Naive thymus-derived CD4-positive, alpha-beta T cell (primary cell): ENCODE data around the gene VAT1L. TPM values are rescaled to one million over a fixed set of nuclear protein-coding genes. Genes with fewer than 3 reads are reported as not detected.

Experiments used
- ATAC-seq: fragments of 150-1000 bp; cut with Tn5 transposase; 2 replicates; pipeline ENCODE4 v1.10.0; 2021; ENCODE audit warnings: mild to moderate bottlenecking, moderate library complexity
- CTCF ChIA-PET: fragments of 350-600 bp; sonication (Branson Sonifier 250); formaldehyde crosslinking; loops from one replicate; lab custom pipeline; 2021; ENCODE audit warnings: antibody characterized with exemption; lab: Charles Lee
- POLR2A ChIA-PET: fragments of 350-600 bp; sonication (Branson Sonifier 250); formaldehyde crosslinking; loops from one replicate; lab custom pipeline; 2021; ENCODE audit warnings: antibody characterized with exemption, inconsistent platforms; lab: Charles Lee
- DNase-seq, 9 donors: peaks; one replicate each; pipeline versions ENCODE4 v3.0.0 to v3.0.0-alpha.2; 2020 to 2022; ENCODE audit warnings: mixed read lengths in 1 of 9
- H3K27ac ChIP-seq: one replicate; pipeline ENCODE4 v1.7.0; 2013; ENCODE audit warnings: mild to moderate bottlenecking, low read depth, low read length, moderate library complexity
- H3K27me3 ChIP-seq, 2 donors: one replicate each; pipeline ENCODE4 v1.7.0; 2013; ENCODE audit warnings: low read length in 2 of 2, mild to moderate bottlenecking in 2 of 2, moderate library complexity in 2 of 2; ENCODE audit not compliant: control insufficient read depth in 2 of 2, insufficient read depth in 2 of 2
- H3K36me3 ChIP-seq, 3 experiments: 1 replicate in 2 of 3; 2 replicates in 1 of 3; pipeline ENCODE4 v1.7.0; 2013; ENCODE audit warnings: low read length in 3 of 3, mild to moderate bottlenecking in 3 of 3, moderate library complexity in 1 of 3; ENCODE audit not compliant: insufficient read depth in 3 of 3, control insufficient read depth in 2 of 3
- H3K4me1 ChIP-seq, 2 donors: one replicate each; pipeline ENCODE4 v1.7.0; 2013; ENCODE audit warnings: low read length in 2 of 2, mild to moderate bottlenecking in 2 of 2, moderate library complexity in 1 of 2; ENCODE audit not compliant: control insufficient read depth in 2 of 2, insufficient read depth in 2 of 2
- H3K4me3 ChIP-seq: 2 replicates; pipeline ENCODE4 v1.7.0; 2013; ENCODE audit warnings: mild to moderate bottlenecking, low read length
- H3K9me3 ChIP-seq, 3 experiments: 1 replicate in 2 of 3; 2 replicates in 1 of 3; pipeline ENCODE4 v1.7.0; 2013; ENCODE audit warnings: low read length in 3 of 3; ENCODE audit not compliant: control insufficient read depth in 2 of 3
- H3K27ac Mint-ChIP-seq, 9 donors: one replicate each; pipeline ENCODE4 v1.8.0; 2020 to 2022; ENCODE audit warnings: mixed read lengths in 9 of 9, mild to moderate bottlenecking in 8 of 9, moderate library complexity in 5 of 9, inconsistent platforms in 2 of 9
- H3K27me3 Mint-ChIP-seq, 5 donors: one replicate each; pipeline ENCODE4 v1.8.0; 2021 to 2022; ENCODE audit warnings: mixed read lengths in 5 of 5, mild to moderate bottlenecking in 1 of 5
- H3K36me3 Mint-ChIP-seq, 5 donors: one replicate each; pipeline ENCODE4 v1.8.0; 2020 to 2022; ENCODE audit warnings: mixed read lengths in 5 of 5, mild to moderate bottlenecking in 3 of 5, inconsistent platforms in 1 of 5
- H3K4me1 Mint-ChIP-seq, 7 donors: one replicate each; pipeline ENCODE4 v1.8.0; 2020 to 2022; ENCODE audit warnings: mixed read lengths in 7 of 7, mild to moderate bottlenecking in 3 of 7, inconsistent platforms in 1 of 7
- H3K4me3 Mint-ChIP-seq, 10 donors: one replicate each; pipeline ENCODE4 v1.8.0; 2020 to 2022; ENCODE audit warnings: mild to moderate bottlenecking in 10 of 10, mixed read lengths in 10 of 10, moderate library complexity in 6 of 10, inconsistent platforms in 2 of 10
- H3K9me3 Mint-ChIP-seq, 11 donors: one replicate each; pipeline ENCODE4 v1.8.0; 2020 to 2022; ENCODE audit warnings: mixed read lengths in 11 of 11, mild to moderate bottlenecking in 4 of 11, inconsistent platforms in 1 of 11, moderate library complexity in 1 of 11
- intact Hi-C, 2 donors: fragments of 100-400 bp; cut with micrococcal nuclease; formaldehyde crosslinking; loops; one replicate each; pipeline ENCODE4 v1.15.1; 2023
- polyA plus RNA-seq, 2 donors: library from polyadenylated mRNA; unstranded; fragments of 300-500 nt; fragmentation: Illumina TruSeq; gene quantifications; one replicate each; pipeline ENCODE4 v1.2.3, GENCODE V29; 2021
- total RNA-seq, 6 experiments: library from RNA in 5 of 6; stranded (reverse) in 5 of 6; gene quantifications; 1 replicate in 5 of 6; 2 replicates in 1 of 6; pipeline ENCODE4 v1.2.3 and lab custom pipeline; 2021 to 2026

VAT1L gene
- total and polyA plus RNA-seq, 7 experiments from 2014 or later = not detected

- H3K4me3 ChIP-seq = no peak overlapping the region
- H3K9me3 Mint-ChIP-seq = no peaks in the 10 kb centered on the region
- no peaks in the 10 kb centered on the region for H3K9me3 ChIP-seq
- H3K36me3 ChIP-seq = no peaks in the 10 kb centered on the region
- H3K4me1 Mint-ChIP-seq = no peaks in the 10 kb centered on the region
- H3K4me3 Mint-ChIP-seq = no peak overlapping the region
- H3K27ac ChIP-seq = no peak overlapping the region
- intact Hi-C loops = no loop called here
- CTCF ChIA-PET = no interaction called here
- no peaks in the 10 kb centered on the region for H3K4me1 ChIP-seq
- POLR2A ChIA-PET = no interaction called here
- no peak overlapping the region for H3K27ac Mint-ChIP-seq
- no peaks in the 10 kb centered on the region for H3K36me3 Mint-ChIP-seq
- ATAC-seq (no peak), DNase-seq (no peak)
- no peaks in the 10 kb centered on the region for H3K27me3 ChIP-seq
- peaks cover 0 to 27% (median 20%) of the 10 kb centered on the region in 5 donors for H3K27me3 Mint-ChIP-seq
These were observed 140.6 kb downstream of the VAT1L start for GRCh38 chr16:77929004-77929403.

DNA sequence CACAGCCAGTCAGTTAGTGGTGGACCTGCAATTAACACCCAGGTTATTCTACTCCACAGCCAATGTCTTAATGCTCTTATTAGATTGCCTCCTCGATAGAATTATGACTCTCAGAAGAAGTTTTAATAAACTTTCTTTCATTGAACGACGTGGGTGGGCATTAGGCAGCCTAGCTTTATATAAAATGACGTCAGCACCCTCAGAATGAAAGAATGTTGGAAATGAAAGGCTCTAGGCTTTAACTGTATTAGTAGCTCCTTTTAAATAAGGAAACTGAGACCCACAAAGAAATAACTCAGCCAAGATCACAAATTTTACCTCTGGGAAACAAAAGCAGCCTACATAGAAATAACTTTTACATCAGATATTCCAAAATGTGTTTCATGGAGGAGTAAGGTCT lies 142.7 kb downstream of the VAT1L start:
- no peak for ATAC-seq
- ChIA-PET CTCF (interaction anchor here (0.8 kb wide), 1 partner anchor 56 kb away, joined by 4 read pairs; no protein-coding TSS in a partner anchor), POLR2A (no interaction called here)
- intact Hi-C loops = no loop called here
- Histone ChIP-seq H3K9me3 (no peaks in the 10 kb centered on the region), H3K36me3 (no peaks in the 10 kb centered on the region), H3K27me3 (no peaks in the 10 kb centered on the region), H3K27ac (no peak overlapping the region), H3K4me3 (no peak overlapping the region), H3K4me1 (no peaks in the 10 kb centered on the region)
- Mint-ChIP-seq H3K27ac (no peak overlapping the region), H3K4me3 (no peak overlapping the region), H3K27me3 (peaks cover 0 to 36% (median 19%) of the 10 kb centered on the region in 5 donors), H3K36me3 (no peaks in the 10 kb centered on the region), H3K4me1 (no peaks in the 10 kb centered on the region), H3K9me3 (no peaks in the 10 kb centered on the region)
- DNase-seq = no peak

DNA sequence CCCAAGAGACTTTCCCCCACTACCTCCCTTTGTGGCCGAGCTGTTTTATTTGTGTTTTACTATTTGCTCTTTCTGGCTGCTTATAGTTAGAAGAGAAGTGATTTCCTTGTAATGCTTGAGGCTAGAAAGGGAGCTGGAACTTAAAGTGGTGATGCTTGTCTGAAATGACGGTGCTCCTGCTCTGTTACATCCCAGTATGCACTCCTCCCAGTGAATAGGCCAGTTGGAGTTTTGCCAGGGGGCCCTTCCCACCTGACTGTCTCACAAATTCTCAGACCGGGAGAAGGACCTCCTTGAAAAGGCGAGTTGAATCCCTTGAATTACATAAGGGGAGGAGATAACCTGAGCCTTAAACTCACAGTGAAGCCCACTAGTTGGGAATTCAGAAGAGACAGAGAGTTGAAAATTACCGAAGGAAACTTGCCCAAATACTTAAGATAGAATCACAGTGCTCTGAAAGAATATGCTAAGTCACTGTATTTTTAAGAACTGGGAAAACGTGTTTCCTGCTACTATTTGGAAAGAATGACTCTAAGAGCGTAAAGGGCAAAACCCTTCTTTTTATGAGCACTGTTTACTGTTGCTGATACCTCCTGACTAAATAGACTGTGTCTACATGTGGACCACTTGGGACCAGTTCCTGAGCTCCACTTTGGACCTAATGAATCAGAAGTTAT lies 149.2 kb downstream of the VAT1L start:
- Mint-ChIP-seq H3K36me3 (no peaks in the 10 kb centered on the region), H3K27ac (no peak overlapping the region), H3K4me1 (no peaks in the 10 kb centered on the region), H3K4me3 (no peak overlapping the region), H3K27me3 (peaks cover 5 to 39% (median 26%) of the 10 kb centered on the region in 5 donors), H3K9me3 (peaks cover 0 to 9% (median 3%) of the 10 kb centered on the region in 11 donors)
- Histone ChIP-seq H3K36me3 (no peaks in the 10 kb centered on the region), H3K4me3 (no peak overlapping the region), H3K27me3 (no peaks in the 10 kb centered on the region), H3K27ac (no peak overlapping the region), H3K9me3 (no peaks in the 10 kb centered on the region), H3K4me1 (no peaks in the 10 kb centered on the region)
- ChIA-PET CTCF (no interaction called here), POLR2A (no interaction called here)
- ATAC-seq (no peak), DNase-seq (no peak)
- intact Hi-C loops = no loop called here

GRCh38 chr16:77938913-77939312 lies 150.5 kb downstream of the VAT1L start:
- Histone ChIP-seq H3K36me3 (no peaks in the 10 kb centered on the region), H3K27ac (no peak overlapping the region), H3K4me1 (no peaks in the 10 kb centered on the region), H3K4me3 (no peak overlapping the region), H3K27me3 (no peaks in the 10 kb centered on the region), H3K9me3 (no peaks in the 10 kb centered on the region)
- no peaks in the 10 kb centered on the region for H3K36me3 Mint-ChIP-seq
- H3K4me1 Mint-ChIP-seq = no peaks in the 10 kb centered on the region
- H3K27ac Mint-ChIP-seq = no peak overlapping the region
- DNase-seq = no peak
- ChIA-PET POLR2A (no interaction called here), CTCF (no interaction called here)
- no peak overlapping the region for H3K4me3 Mint-ChIP-seq
- intact Hi-C loops = no loop called here
- ATAC-seq = no peak
- peaks cover 0 to 9% (median 3%) of the 10 kb centered on the region in 11 donors for H3K9me3 Mint-ChIP-seq
- H3K27me3 Mint-ChIP-seq = peaks cover 0 to 29% (median 18%) of the 10 kb centered on the region in 5 donors

- ChIA-PET CTCF (interaction anchor here (0.6 kb wide), 1 partner anchor 1736 kb away, joined by 4 read pairs; no protein-coding TSS in a partner anchor), POLR2A (no interaction called here)
- ATAC-seq = no peak
- Mint-ChIP-seq H3K4me3 (no peak overlapping the region), H3K27ac (no peak overlapping the region), H3K4me1 (no peaks in the 10 kb centered on the region), H3K27me3 (peaks cover 0 to 22% (median 11%) of the 10 kb centered on the region in 5 donors), H3K36me3 (no peaks in the 10 kb centered on the region), H3K9me3 (peaks cover 0 to 9% (median 3%) of the 10 kb centered on the region in 11 donors)
- no peaks in the 10 kb centered on the region for H3K9me3 ChIP-seq
- no peak for DNase-seq
- intact Hi-C loops = no loop called here
- H3K27me3 ChIP-seq = no peaks in the 10 kb centered on the region
- no peaks in the 10 kb centered on the region for H3K36me3 ChIP-seq
- no peak overlapping the region for H3K4me3 ChIP-seq
- H3K4me1 ChIP-seq = no peaks in the 10 kb centered on the region
- no peak overlapping the region for H3K27ac ChIP-seq
These were observed 151.6 kb downstream of the VAT1L start for GRCh38 chr16:77939968-77940367.

DNA sequence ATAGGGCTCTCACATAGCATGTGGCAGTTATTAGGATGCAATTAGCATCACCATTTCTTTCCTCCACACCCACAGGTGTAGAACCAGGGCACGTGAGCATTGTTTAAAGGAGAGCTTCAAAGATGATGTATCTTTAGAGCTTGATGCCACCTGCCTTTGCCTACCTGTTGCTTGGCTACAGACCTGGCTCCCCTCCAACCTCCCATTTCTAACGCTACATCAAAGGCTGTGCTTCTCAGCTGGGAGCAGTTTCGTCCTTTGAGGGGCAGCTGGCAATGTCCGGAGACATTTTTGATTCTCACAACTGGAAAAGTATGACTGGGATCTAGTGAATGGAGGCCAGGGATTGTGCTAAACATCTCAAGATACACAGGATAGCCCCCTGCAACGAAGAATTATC lies 155.4 kb downstream of the VAT1L start:
- intact Hi-C loops = no loop called here
- H3K9me3 Mint-ChIP-seq = peaks cover 0 to 9% (median 3%) of the 10 kb centered on the region in 11 donors
- CTCF ChIA-PET = no interaction called here
- DNase-seq = no peak
- H3K27ac Mint-ChIP-seq = no peak overlapping the region
- H3K27me3 Mint-ChIP-seq = peaks cover 4 to 24% (median 12%) of the 10 kb centered on the region in 5 donors
- H3K36me3 Mint-ChIP-seq = no peaks in the 10 kb centered on the region
- H3K4me3 ChIP-seq = no peak overlapping the region
- H3K4me1 ChIP-seq = no peaks in the 10 kb centered on the region
- no peaks in the 10 kb centered on the region for H3K36me3 ChIP-seq
- ATAC-seq = no peak
- H3K9me3 ChIP-seq = no peaks in the 10 kb centered on the region
- H3K27me3 ChIP-seq = no peaks in the 10 kb centered on the region
- POLR2A ChIA-PET = no interaction called here
- H3K4me1 Mint-ChIP-seq = no peaks in the 10 kb centered on the region
- no peak overlapping the region for H3K27ac ChIP-seq
- H3K4me3 Mint-ChIP-seq = no peak overlapping the region

DNA sequence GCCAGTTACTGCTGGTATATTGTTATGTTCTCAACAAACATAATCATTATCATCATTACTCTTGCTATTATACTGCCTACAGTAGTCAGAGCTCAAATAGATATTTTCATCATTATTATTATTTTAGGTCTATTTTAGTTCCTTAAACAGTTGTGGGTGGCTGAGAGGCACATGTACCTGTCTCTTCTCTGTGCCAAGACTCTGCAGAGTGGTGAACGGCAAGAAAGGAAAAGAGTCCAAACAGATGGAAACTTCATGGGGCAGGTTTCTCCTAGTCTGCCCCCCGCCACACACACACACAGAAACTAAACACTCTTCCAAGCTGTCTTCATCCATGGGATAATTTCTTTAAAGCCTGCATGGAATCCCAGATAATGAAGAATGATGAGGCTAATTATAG lies 156.3 kb downstream of the VAT1L start:
- ChIA-PET POLR2A (no interaction called here), CTCF (no interaction called here)
- H3K9me3 Mint-ChIP-seq = peaks cover 0 to 9% (median 3%) of the 10 kb centered on the region in 11 donors
- intact Hi-C loops = no loop called here
- H3K4me1 Mint-ChIP-seq = no peaks in the 10 kb centered on the region
- H3K27me3 Mint-ChIP-seq = peaks cover 4 to 27% (median 20%) of the 10 kb centered on the region in 5 donors
- no peak overlapping the region for H3K4me3 ChIP-seq
- no peak for DNase-seq
- ATAC-seq = no peak
- no peak overlapping the region for H3K4me3 Mint-ChIP-seq
- no peaks in the 10 kb centered on the region for H3K27me3 ChIP-seq
- no peak overlapping the region for H3K27ac Mint-ChIP-seq
- H3K36me3 ChIP-seq = no peaks in the 10 kb centered on the region
- H3K4me1 ChIP-seq = no peaks in the 10 kb centered on the region
- H3K27ac ChIP-seq = no peak overlapping the region
- no peaks in the 10 kb centered on the region for H3K9me3 ChIP-seq
- no peaks in the 10 kb centered on the region for H3K36me3 Mint-ChIP-seq
